H9 (cell line): ENCODE results near the gene CCDC85B. TPM values are rescaled to one million over a fixed set of nuclear protein-coding genes. Genes with fewer than 3 reads are reported as not detected.

Source experiments
- DNase-seq: peaks from one replicate; pipeline ENCODE4 v3.0.0-alpha.2; 2017
- H2AFZ ChIP-seq: one replicate; pipeline ENCODE4 v1.6.1; 2013; ENCODE audit warnings: mild to moderate bottlenecking, low read length, control low read depth, moderate library complexity
- H2AK5ac ChIP-seq: 2 replicates; pipeline ENCODE4 v1.6.1; 2013; ENCODE audit warnings: low read length, control low read depth, mixed read lengths; ENCODE audit not compliant: insufficient read length
- H2BK120ac ChIP-seq: one replicate; pipeline ENCODE4 v1.6.1; 2013; ENCODE audit warnings: low read depth, mild to moderate bottlenecking, low read length, control low read depth, inconsistent platforms; ENCODE audit not compliant: poor library complexity, severe bottlenecking
- H2BK12ac ChIP-seq: 2 replicates; pipeline ENCODE4 v1.6.1; 2013; ENCODE audit warnings: low read length, control low read depth, mixed read lengths, low read depth; ENCODE audit not compliant: insufficient read length
- H2BK15ac ChIP-seq: 2 replicates; pipeline ENCODE4 v1.6.1; 2013; ENCODE audit warnings: low read depth, low read length, control low read depth
- H2BK20ac ChIP-seq: one replicate; pipeline ENCODE4 v1.6.1; 2013; ENCODE audit warnings: low read depth, mild to moderate bottlenecking, low read length, control low read depth, inconsistent platforms; ENCODE audit not compliant: poor library complexity, severe bottlenecking
- H2BK5ac ChIP-seq: 2 replicates; pipeline ENCODE4 v1.6.1; 2013; ENCODE audit warnings: low read length, control low read depth, mixed read lengths; ENCODE audit not compliant: insufficient read length
- H3K14ac ChIP-seq: 2 replicates; pipeline ENCODE4 v1.6.1; 2013; ENCODE audit warnings: low read length, control low read depth; ENCODE audit not compliant: insufficient read depth
- H3K18ac ChIP-seq: 2 replicates; pipeline ENCODE4 v1.6.1; 2013; ENCODE audit warnings: low read depth, mild to moderate bottlenecking, mixed read lengths, low read length, control low read depth; ENCODE audit not compliant: insufficient read length
- H3K23ac ChIP-seq: 2 replicates; pipeline ENCODE4 v1.6.1; 2013; ENCODE audit warnings: low read length, control low read depth, mixed read lengths, low read depth; ENCODE audit not compliant: insufficient read length
- H3K23me2 ChIP-seq: 2 replicates; pipeline ENCODE4 v1.6.1; 2013; ENCODE audit warnings: low read depth, mild to moderate bottlenecking, mixed read lengths, low read length, control low read depth; ENCODE audit not compliant: insufficient read length, poor library complexity, severe bottlenecking
- H3K27ac ChIP-seq: 2 replicates; pipeline ENCODE4 v1.5.1; 2013; ENCODE audit warnings: low read length, control low read depth, mixed read lengths, low read depth; ENCODE audit not compliant: insufficient read length
- H3K27me3 ChIP-seq: 2 replicates; pipeline ENCODE4 v1.6.1; 2013; ENCODE audit warnings: low read length, control low read depth, inconsistent platforms; ENCODE audit not compliant: insufficient read depth
- H3K4ac ChIP-seq: 2 replicates; pipeline ENCODE4 v1.6.1; 2013; ENCODE audit warnings: low read depth, mild to moderate bottlenecking, control low read depth, inconsistent platforms, low read length, moderate library complexity
- H3K4me1 ChIP-seq: 2 replicates; pipeline ENCODE4 v1.6.1; 2013; ENCODE audit warnings: low read length, control low read depth, inconsistent platforms; ENCODE audit not compliant: insufficient read depth
- H3K4me2 ChIP-seq: 2 replicates; pipeline ENCODE4 v1.6.1; 2013; ENCODE audit warnings: low read length, control low read depth, mixed read lengths; ENCODE audit not compliant: insufficient read length, insufficient read depth
- H3K56ac ChIP-seq: 2 replicates; pipeline ENCODE4 v1.6.1; 2013; ENCODE audit warnings: low read depth, mild to moderate bottlenecking, mixed read lengths, low read length, control low read depth; ENCODE audit not compliant: insufficient read length
- H3K79me1 ChIP-seq: 2 replicates; pipeline ENCODE4 v1.6.1; 2013; ENCODE audit warnings: low read depth, mild to moderate bottlenecking, moderate library complexity, low read length, control low read depth, inconsistent platforms; ENCODE audit not compliant: insufficient read depth, poor library complexity, severe bottlenecking
- H3K79me2 ChIP-seq: 2 replicates; pipeline ENCODE4 v1.6.1; 2013; ENCODE audit warnings: low read length, control low read depth, inconsistent platforms; ENCODE audit not compliant: insufficient read depth
- H3K9ac ChIP-seq: 2 replicates; pipeline ENCODE4 v1.6.1; 2013; ENCODE audit warnings: low read length, control low read depth, mixed read lengths; ENCODE audit not compliant: insufficient read length; ENCODE audit errors: extremely low read depth
- H3K9me3 ChIP-seq: one replicate; pipeline ENCODE4 v1.6.1; 2013; ENCODE audit warnings: low read depth, low read length, inconsistent platforms; ENCODE audit not compliant: control insufficient read depth
- H3T11ph ChIP-seq: one replicate; pipeline ENCODE4 v1.6.1; 2013; ENCODE audit warnings: mild to moderate bottlenecking, low read length, control low read depth, inconsistent platforms
- H4K20me1 ChIP-seq: one replicate; pipeline ENCODE4 v1.6.1; 2013; ENCODE audit not compliant: control insufficient read depth, insufficient read length, insufficient read depth
- H4K5ac ChIP-seq: 2 replicates; pipeline ENCODE4 v1.6.1; 2013; ENCODE audit warnings: low read depth, mild to moderate bottlenecking, mixed read lengths, low read length, control low read depth; ENCODE audit not compliant: insufficient read length
- H4K8ac ChIP-seq: replicated peaks from 2 replicates; pipeline ENCODE4 v1.6.1; 2013; ENCODE audit warnings: low read length, control low read depth, mixed read lengths, low read depth; ENCODE audit not compliant: insufficient read length
- H4K91ac ChIP-seq: 2 replicates; pipeline ENCODE4 v1.6.1; 2013; ENCODE audit warnings: low read depth, mild to moderate bottlenecking, moderate library complexity, mixed read lengths, low read length, control low read depth; ENCODE audit not compliant: insufficient read length
- H3K27ac Mint-ChIP-seq, 3 experiments: 2 replicates in 2 of 3; 3 replicates in 1 of 3; pipeline ENCODE4 v1.8.0; 2020 to 2021; ENCODE audit warnings: mixed read lengths in 3 of 3, mild to moderate bottlenecking in 1 of 3, moderate library complexity in 1 of 3
- H3K27me3 Mint-ChIP-seq: 2 replicates; pipeline ENCODE4 v1.8.0; 2021; ENCODE audit warnings: low read depth, mild to moderate bottlenecking, moderate library complexity, mixed read lengths
- H3K36me3 Mint-ChIP-seq, 3 experiments: 2 replicates in 2 of 3; 3 replicates in 1 of 3; pipeline ENCODE4 v1.8.0; 2020 to 2021; ENCODE audit warnings: low read depth in 3 of 3, mixed read lengths in 3 of 3; ENCODE audit not compliant: insufficient read depth in 1 of 3
- H3K4me1 Mint-ChIP-seq, 2 experiments: 2 replicates each; pipeline ENCODE4 v1.8.0; 2020; ENCODE audit warnings: mixed read lengths in 2 of 2
- H3K4me3 Mint-ChIP-seq, 2 experiments: 2 replicates in 1 of 2; 3 replicates in 1 of 2; pipeline ENCODE4 v1.8.0; 2020 to 2021; ENCODE audit warnings: mild to moderate bottlenecking in 2 of 2, mixed read lengths in 2 of 2, moderate library complexity in 1 of 2
- H3K9me3 Mint-ChIP-seq, 2 experiments: 2 replicates in 1 of 2; 3 replicates in 1 of 2; pipeline ENCODE4 v1.8.0; 2020; ENCODE audit warnings: mild to moderate bottlenecking in 2 of 2, mixed read lengths in 2 of 2, moderate library complexity in 1 of 2
- CTCF ChIP-seq: fragments of 200-600 bp; sonication (generic); conservative IDR thresholded peaks from 3 replicates; pipeline ENCODE4 v1.8.0; 2021; ENCODE audit warnings: antibody characterized with exemption, mild to moderate bottlenecking
- WGBS: extraction: QIAGEN DNeasy Blood & Tissue Kit; methylation state at CpG from one replicate; pipeline ENCODE4 v1.1.7; 2013; ENCODE audit warnings: missing lambda C conversion rate, low lambda C conversion rate, mixed read lengths; ENCODE audit not compliant: insufficient read length; ENCODE audit errors: extremely low coverage; 5-methylcytosine and 5-hydroxymethylcytosine counted together
- total RNA-seq: library from RNA; stranded (reverse); gene quantifications from 2 replicates; pipeline ENCODE4 v1.2.1, GENCODE V29; 2021

CCDC85B gene
- total RNA-seq, 1 experiment from 2014 or later: 23.3 TPM

GRCh38 chr11:65880027-65880426, 10.4 kb upstream of the CCDC85B start:
- Histone ChIP-seq H2BK120ac (no peak overlapping the region), H2BK15ac (no peak overlapping the region), H4K91ac (no peak overlapping the region), H4K8ac (no peak overlapping the region), H3K9ac (no peak overlapping the region), H3T11ph (no peak overlapping the region), H3K4me1 (no peaks in the 10 kb centered on the region), H3K9me3 (no peaks in the 10 kb centered on the region), H3K4me2 (no peak overlapping the region), H2BK20ac (no peak overlapping the region), H2AK5ac (no peak overlapping the region), H3K18ac (no peak overlapping the region), H2AFZ (no peak overlapping the region), H2BK12ac (no peak overlapping the region), H3K79me1 (no peaks in the 10 kb centered on the region), H2BK5ac (no peak overlapping the region), H3K27me3 (no peaks in the 10 kb centered on the region), H3K79me2 (no peaks in the 10 kb centered on the region), H3K4ac (no peak overlapping the region), H3K23ac (no peak overlapping the region), H3K23me2 (no peaks in the 10 kb centered on the region), H4K5ac (no peak overlapping the region), H3K56ac (no peak overlapping the region), H3K14ac (no peak overlapping the region), H4K20me1 (no peaks in the 10 kb centered on the region), H3K27ac (no peak overlapping the region)
- no peak overlapping the region; a peak in 1 of 7 replicates for H3K27ac Mint-ChIP-seq
- TF ChIP-seq CTCF: no peak
- DNase-seq: no peak
- no peaks in the 10 kb centered on the region; a peak in 1 of 5 replicates for H3K9me3 Mint-ChIP-seq
- no peak overlapping the region for H3K4me3 Mint-ChIP-seq
- H3K36me3 Mint-ChIP-seq: peaks cover 20 to 34% (median 31%) of the 10 kb centered on the region in 3 experiments; a peak in 6 of 7 replicates
- H3K4me1 Mint-ChIP-seq: peaks cover 2 to 6% of the 10 kb centered on the region in 2 experiments
- H3K27me3 Mint-ChIP-seq: peaks cover 17% of the 10 kb centered on the region
- no CpG with 5 or more reads among the region's 7 CpGs for WGBS
